ENCODE data around the gene CTTNBP2. TPM values are rescaled to one million over a fixed set of nuclear protein-coding genes. Genes with fewer than 3 reads are reported as not detected.

CTTNBP2 gene
- total and polyA plus RNA-seq, 7 donors, result 0.60 to 11.1 (median 4.9) TPM

- H3K4me3 ChIP-seq, result no peak overlapping the region
- TF ChIP-seq CTCF (IDR thresholded peaks at IDR 0.05) (no peak), POLR2A (IDR thresholded peaks at IDR 0.05) (no peak), POLR2AphosphoS5 (IDR thresholded peaks at IDR 0.05) (no peak), EP300 (IDR thresholded peaks at IDR 0.05) (no peak)
- intact Hi-C loops (cut with DNase I), result no loop called here
- DNase-seq, result no peak
- no peaks in the 10 kb centered on the region for H3K4me1 ChIP-seq
- no peaks in the 10 kb centered on the region for H3K27me3 ChIP-seq
- no peaks in the 10 kb centered on the region for H3K9me3 ChIP-seq
- WGBS, 2 donors, result 93 to 94% methylated on average over 6 of the region's 6 CpGs
- no peak overlapping the region for H3K27ac ChIP-seq
- H3K36me3 ChIP-seq, result no peaks in the 10 kb centered on the region
Measured at GRCh38 chr7:117666689-117667088, 206.6 kb downstream of the CTTNBP2 start.

GRCh38 chr7:117666031-117666430 lies 207.2 kb downstream of the CTTNBP2 start:
- intact Hi-C loops (cut with DNase I), result no loop called here
- Histone ChIP-seq H3K4me3 (no peak overlapping the region), H3K4me1 (no peaks in the 10 kb centered on the region), H3K27ac (no peak overlapping the region), H3K27me3 (no peaks in the 10 kb centered on the region), H3K36me3 (no peaks in the 10 kb centered on the region), H3K9me3 (no peaks in the 10 kb centered on the region)
- 32 to 54% methylated on average over 1 of the region's 1 CpG for WGBS, 2 donors
- no peak for TF ChIP-seq POLR2A (IDR thresholded peaks at IDR 0.05)
- TF ChIP-seq POLR2AphosphoS5 (IDR thresholded peaks at IDR 0.05), result no peak
- TF ChIP-seq EP300 (IDR thresholded peaks at IDR 0.05), result no peak
- TF ChIP-seq CTCF (IDR thresholded peaks at IDR 0.05), result no peak
- DNase-seq, result no peak

- intact Hi-C loops (cut with DNase I), result no loop called here
- Histone ChIP-seq H3K36me3 (no peaks in the 10 kb centered on the region), H3K9me3 (no peaks in the 10 kb centered on the region), H3K27ac (no peak overlapping the region), H3K27me3 (no peaks in the 10 kb centered on the region), H3K4me3 (no peak overlapping the region), H3K4me1 (no peaks in the 10 kb centered on the region)
- DNase-seq, result no peak
- no peak for TF ChIP-seq CTCF (IDR thresholded peaks at IDR 0.05)
- TF ChIP-seq POLR2AphosphoS5 (IDR thresholded peaks at IDR 0.05), result no peak
- TF ChIP-seq POLR2A (IDR thresholded peaks at IDR 0.05), result no peak
- no peak for TF ChIP-seq EP300 (IDR thresholded peaks at IDR 0.05)
Measured at GRCh38 chr7:117665368-117665767, 207.9 kb downstream of the CTTNBP2 start.

- intact Hi-C loops (cut with DNase I), result no loop called here
- Histone ChIP-seq H3K9me3 (no peaks in the 10 kb centered on the region), H3K27me3 (no peaks in the 10 kb centered on the region), H3K27ac (no peak overlapping the region), H3K4me1 (no peaks in the 10 kb centered on the region), H3K36me3 (no peaks in the 10 kb centered on the region), H3K4me3 (no peak overlapping the region)
- no peak for TF ChIP-seq CTCF (IDR thresholded peaks at IDR 0.05)
- TF ChIP-seq EP300 (IDR thresholded peaks at IDR 0.05), result no peak
- no peak for TF ChIP-seq POLR2AphosphoS5 (IDR thresholded peaks at IDR 0.05)
- TF ChIP-seq POLR2A (IDR thresholded peaks at IDR 0.05), result no peak
- no peak for DNase-seq
- 95 to 96% methylated on average over 3 of the region's 3 CpGs for WGBS, 2 donors
Measured at GRCh38 chr7:117664047-117664446, 209.2 kb downstream of the CTTNBP2 start.

GRCh38 chr7:117661328-117661727 lies 211.9 kb downstream of the CTTNBP2 start:
- no peak for DNase-seq
- H3K4me3 ChIP-seq, result no peak overlapping the region
- 15 to 61% methylated on average over 2 of the region's 2 CpGs for WGBS, 2 donors
- no peak overlapping the region for H3K27ac ChIP-seq
- no peaks in the 10 kb centered on the region for H3K9me3 ChIP-seq
- H3K36me3 ChIP-seq, result no peaks in the 10 kb centered on the region
- no peaks in the 10 kb centered on the region for H3K27me3 ChIP-seq
- no peaks in the 10 kb centered on the region for H3K4me1 ChIP-seq
- TF ChIP-seq POLR2AphosphoS5 (IDR thresholded peaks at IDR 0.05) (no peak), POLR2A (IDR thresholded peaks at IDR 0.05) (no peak), EP300 (IDR thresholded peaks at IDR 0.05) (no peak), CTCF (IDR thresholded peaks at IDR 0.05) (no peak)
- intact Hi-C loops (cut with DNase I), result no loop called here
